GM20000 (cell line): ENCODE results near the gene IRF4.

Source experiments
- DNase-seq: peaks from one replicate; pipeline ENCODE4 v3.0.0; 2012; ENCODE audit warnings: low spot score
- CTCF ChIP-seq: IDR thresholded peaks from 2 replicates; pipeline ENCODE4 v1.5.1; 2012; ENCODE audit warnings: mild to moderate bottlenecking, control low read depth; ENCODE audit errors: extremely low read depth, missing control alignments

The IRF4 gene

DNA sequence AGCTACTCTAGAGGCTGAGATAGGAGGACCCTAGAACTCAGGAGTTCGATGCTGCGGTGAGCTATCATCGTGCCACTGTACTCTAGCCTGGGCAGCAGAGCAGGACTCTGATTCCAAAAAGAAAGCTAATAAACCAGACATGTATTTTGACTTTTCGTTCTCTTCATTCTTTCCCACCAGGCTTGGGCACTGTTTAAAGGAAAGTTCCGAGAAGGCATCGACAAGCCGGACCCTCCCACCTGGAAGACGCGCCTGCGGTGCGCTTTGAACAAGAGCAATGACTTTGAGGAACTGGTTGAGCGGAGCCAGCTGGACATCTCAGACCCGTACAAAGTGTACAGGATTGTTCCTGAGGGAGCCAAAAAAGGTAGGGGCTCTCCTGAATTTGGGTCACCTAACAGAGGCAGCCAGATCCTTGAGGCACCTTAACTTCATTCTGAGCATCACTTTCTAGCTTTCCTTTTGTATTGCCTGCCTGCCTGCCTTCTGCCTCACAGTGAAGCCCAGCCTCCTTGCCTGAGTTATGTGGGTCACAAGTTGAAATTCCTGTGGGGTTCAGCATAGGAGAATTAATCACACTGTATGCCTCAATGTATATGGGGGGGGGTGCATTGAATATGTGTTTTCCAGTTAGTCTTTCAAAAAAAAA is 3.2 kb downstream of the IRF4 start:
- no peak for TF ChIP-seq CTCF
- no peak for DNase-seq

DNA sequence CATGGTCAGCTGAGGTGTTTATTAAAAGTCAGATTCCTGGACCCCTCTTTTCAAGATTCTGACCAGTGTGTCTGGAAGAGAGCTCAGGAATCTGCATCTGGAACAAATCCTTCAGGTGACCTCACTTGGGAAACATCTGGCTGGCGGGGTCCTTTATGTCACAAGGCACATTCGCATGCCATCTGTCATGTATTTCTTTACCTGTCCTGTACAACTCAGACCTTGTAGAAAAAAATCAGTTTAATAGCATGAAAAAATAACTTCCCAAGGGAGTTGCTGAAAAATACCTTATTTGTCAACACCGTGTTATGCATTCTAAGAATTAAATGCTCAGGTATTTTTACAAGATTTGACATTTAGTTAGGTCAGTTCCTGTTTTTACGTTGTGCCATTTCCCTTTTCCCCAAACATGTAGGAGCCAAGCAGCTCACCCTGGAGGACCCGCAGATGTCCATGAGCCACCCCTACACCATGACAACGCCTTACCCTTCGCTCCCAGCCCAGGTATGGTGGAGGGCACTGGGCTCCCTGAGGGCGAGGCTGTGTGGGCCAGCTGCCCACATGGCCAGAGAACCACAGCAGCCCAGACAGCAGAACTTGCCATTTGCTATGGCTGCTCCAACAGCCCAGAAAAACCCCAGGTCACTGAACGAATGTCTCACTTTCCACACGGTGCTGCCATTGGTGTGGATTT is 4.0 kb downstream of the IRF4 start:
- DNase-seq, result no peak
- TF ChIP-seq CTCF, result no peak

DNA sequence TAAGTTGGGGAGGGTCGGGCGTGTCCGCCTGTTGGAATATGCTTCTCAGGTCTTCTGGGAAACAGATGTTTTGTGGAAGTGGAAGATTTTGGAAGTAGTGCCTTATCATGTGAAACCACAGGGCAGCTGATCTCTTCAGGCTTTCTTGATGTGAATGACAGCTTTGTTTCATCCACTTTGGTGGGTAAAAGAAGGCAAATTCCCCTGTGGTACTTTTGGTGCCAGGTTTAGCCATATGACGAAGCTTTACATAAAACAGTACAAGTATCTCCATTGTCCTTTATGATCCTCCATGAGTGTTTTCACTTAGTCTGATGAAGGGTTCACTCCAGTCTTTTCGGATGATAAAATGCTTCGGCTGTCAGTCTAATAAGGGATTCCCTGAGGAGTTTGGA is 4.6 kb downstream of the IRF4 start:
- no peak for TF ChIP-seq CTCF
- no peak for DNase-seq

DNA sequence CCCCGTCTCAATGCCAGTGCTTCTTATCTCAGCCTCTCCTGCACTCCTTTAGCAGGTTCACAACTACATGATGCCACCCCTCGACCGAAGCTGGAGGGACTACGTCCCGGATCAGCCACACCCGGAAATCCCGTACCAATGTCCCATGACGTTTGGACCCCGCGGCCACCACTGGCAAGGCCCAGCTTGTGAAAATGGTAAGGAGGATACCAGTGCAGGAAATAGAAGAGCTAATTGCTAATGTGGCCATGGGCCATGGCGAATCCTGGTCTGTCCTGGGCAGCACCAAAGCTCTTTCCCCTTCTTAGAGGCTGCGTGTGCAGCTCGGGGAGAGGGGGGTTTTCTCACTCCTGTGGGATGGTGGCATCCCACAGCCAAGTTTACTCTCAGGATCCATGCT is 5.5 kb downstream of the IRF4 start:
- TF ChIP-seq CTCF, result no peak
- no peak for DNase-seq

GRCh38 chr6:397604-398003 is 6.1 kb downstream of the IRF4 start:
- TF ChIP-seq CTCF, result no peak
- DNase-seq, result no peak

- DNase-seq, result no peak
- TF ChIP-seq CTCF, result no peak
These were observed 6.5 kb downstream of the IRF4 start for GRCh38 chr6:398065-398464.

DNA sequence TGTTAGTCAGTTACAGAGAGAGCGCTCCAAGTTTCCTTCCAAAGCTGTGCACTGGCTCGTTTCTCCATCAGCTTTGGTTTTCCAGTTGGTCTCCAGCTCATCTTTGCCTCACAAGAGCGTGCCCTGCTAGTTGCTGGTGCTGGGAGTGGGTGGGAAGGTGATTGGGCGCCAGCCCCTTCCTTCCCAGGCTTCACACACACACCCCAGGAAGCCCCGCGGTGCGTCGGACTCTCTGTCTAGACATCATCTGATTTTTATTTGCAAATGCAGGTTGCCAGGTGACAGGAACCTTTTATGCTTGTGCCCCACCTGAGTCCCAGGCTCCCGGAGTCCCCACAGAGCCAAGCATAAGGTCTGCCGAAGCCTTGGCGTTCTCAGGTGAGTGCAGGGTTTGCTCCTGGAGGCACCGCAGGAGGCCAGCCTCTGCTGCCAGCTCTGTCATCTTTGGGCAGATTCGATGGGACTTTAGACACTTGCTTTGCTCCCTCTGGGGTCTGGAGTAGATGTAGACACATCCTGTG is 7.1 kb downstream of the IRF4 start:
- TF ChIP-seq CTCF, result no peak
- no peak for DNase-seq
